GM10266 (cell line): ENCODE results near the gene SLC25A29.
A peak's percentile ranks its signal among the peaks of the same experiment; 100 is the strongest.

ENCODE experiments used
- DNase-seq: peaks from one replicate; pipeline ENCODE4 v3.0.0; 2012; ENCODE audit errors: extremely low spot score
- CTCF ChIP-seq: IDR thresholded peaks from 2 replicates; pipeline ENCODE4 v1.5.1; 2012; ENCODE audit warnings: mild to moderate bottlenecking, low read depth; ENCODE audit not compliant: control insufficient read depth, insufficient read depth; ENCODE audit errors: missing control alignments

SLC25A29 gene

GRCh38 chr14:100323121-100323941 lies 17.1 kb upstream of the SLC25A29 start, which contains the start of gene SLC25A47:
Gene SLC25A47, plus strand, starts transcription at chr14:100323339. Its CDS starts 76 bp downstream, at chr14:100323415.
- TF ChIP-seq CTCF, result no peak
- DNase-seq, result no peak

GRCh38 chr14:100322138-100322957 lies 16.1 kb upstream of the SLC25A29 start:
- TF ChIP-seq CTCF, result no peak
- no peak for DNase-seq

GRCh38 chr14:100321473-100322137 lies 15.4 kb upstream of the SLC25A29 start:
- no peak for DNase-seq
- no peak for TF ChIP-seq CTCF

GRCh38 chr14:100320157-100320856 lies 14.1 kb upstream of the SLC25A29 start:
- TF ChIP-seq CTCF, result no peak
- DNase-seq, result no peak

- peak; percentile 79 for DNase-seq
- TF ChIP-seq CTCF, result peak; percentile 76
Measured at GRCh38 chr14:100317912-100318808, 11.9 kb upstream of the SLC25A29 start.

GRCh38 chr14:100317389-100317788 lies 11.1 kb upstream of the SLC25A29 start:
- DNase-seq, result no peak
- TF ChIP-seq CTCF, result no peak
